22Rv1 (cell line): ENCODE results near the gene IFNA4.
"Not testable (repeated sequence)": the region's sequence is repeated elsewhere in the genome, so short reads cannot be mapped to it uniquely, and the experiment has no call there.

Experiments used
- H3K27ac ChIP-seq: fragments of 450-650 bp; 2 replicates; pipeline ENCODE4 v1.5.1; 2017
- CTCF ChIP-seq: fragments of 450-650 bp; IDR thresholded peaks from 2 replicates; pipeline ENCODE4 v1.5.1; 2017; ENCODE audit warnings: mild to moderate bottlenecking
- ZFX ChIP-seq: fragments of 450-650 bp; IDR thresholded peaks from 2 replicates; pipeline ENCODE4 v1.6.1; 2017; ENCODE audit warnings: antibody characterized with exemption, borderline replicate concordance

The IFNA4 gene

GRCh38 chr9:21187487-21187886, at the start of gene IFNA4:
Gene IFNA4, minus strand, starts transcription at chr9:21187587. Its CDS starts 56 bp downstream, at chr9:21187531.
- H3K27ac ChIP-seq: not testable (repeated sequence)

- H3K27ac ChIP-seq: not testable (repeated sequence)
Observed at GRCh38 chr9:21236360-21236714, 49.0 kb upstream of the IFNA4 start.

GRCh38 chr9:21235468-21236359, 48.3 kb upstream of the IFNA4 start:
- not testable (repeated sequence) for H3K27ac ChIP-seq
- TF ChIP-seq CTCF: peak; percentile 71

- no peak for TF ChIP-seq CTCF
- no peak for TF ChIP-seq ZFX
- H3K27ac ChIP-seq: no peak overlapping the region
Observed at GRCh38 chr9:21234153-21234687, 46.8 kb upstream of the IFNA4 start.

DNA sequence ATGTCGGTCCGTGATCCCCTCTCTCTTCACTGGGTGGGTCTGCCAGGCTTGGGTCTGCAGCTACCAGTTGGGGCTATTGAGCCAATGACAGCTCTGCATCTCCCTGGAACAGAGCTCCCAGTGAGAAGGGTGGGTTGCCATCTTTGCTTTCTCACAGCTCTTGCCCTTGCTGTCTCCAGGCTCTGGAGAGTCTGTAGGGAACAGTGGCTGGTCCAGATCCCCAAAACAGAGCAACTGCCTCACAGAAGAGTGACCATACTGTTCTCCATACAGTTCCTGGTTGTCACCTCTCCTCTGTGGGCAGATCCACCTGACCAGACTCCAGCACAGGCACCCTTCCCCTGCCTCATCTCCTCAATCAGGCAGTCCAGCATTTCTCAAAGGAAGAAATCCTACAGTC, 45.9 kb upstream of the IFNA4 start:
- TF ChIP-seq ZFX: no peak
- TF ChIP-seq CTCF: no peak
- no peak overlapping the region for H3K27ac ChIP-seq

GRCh38 chr9:21228122-21228521, 40.7 kb upstream of the IFNA4 start, which contains the start of gene IFNA17:
Gene IFNA17, minus strand, starts transcription at chr9:21228222. Its CDS starts 49 bp downstream, at chr9:21228173.
- no peak within 1 kb of the TSS for H3K27ac ChIP-seq
- TF ChIP-seq ZFX (no peak), CTCF (no peak)

- H3K27ac ChIP-seq: not testable (repeated sequence)
Observed at GRCh38 chr9:21217211-21217610, 29.8 kb upstream of the IFNA4 start, which contains the start of gene IFNA16. Gene IFNA16, minus strand, starts transcription at chr9:21217311. Its CDS starts 6 bp downstream, at chr9:21217305.

DNA sequence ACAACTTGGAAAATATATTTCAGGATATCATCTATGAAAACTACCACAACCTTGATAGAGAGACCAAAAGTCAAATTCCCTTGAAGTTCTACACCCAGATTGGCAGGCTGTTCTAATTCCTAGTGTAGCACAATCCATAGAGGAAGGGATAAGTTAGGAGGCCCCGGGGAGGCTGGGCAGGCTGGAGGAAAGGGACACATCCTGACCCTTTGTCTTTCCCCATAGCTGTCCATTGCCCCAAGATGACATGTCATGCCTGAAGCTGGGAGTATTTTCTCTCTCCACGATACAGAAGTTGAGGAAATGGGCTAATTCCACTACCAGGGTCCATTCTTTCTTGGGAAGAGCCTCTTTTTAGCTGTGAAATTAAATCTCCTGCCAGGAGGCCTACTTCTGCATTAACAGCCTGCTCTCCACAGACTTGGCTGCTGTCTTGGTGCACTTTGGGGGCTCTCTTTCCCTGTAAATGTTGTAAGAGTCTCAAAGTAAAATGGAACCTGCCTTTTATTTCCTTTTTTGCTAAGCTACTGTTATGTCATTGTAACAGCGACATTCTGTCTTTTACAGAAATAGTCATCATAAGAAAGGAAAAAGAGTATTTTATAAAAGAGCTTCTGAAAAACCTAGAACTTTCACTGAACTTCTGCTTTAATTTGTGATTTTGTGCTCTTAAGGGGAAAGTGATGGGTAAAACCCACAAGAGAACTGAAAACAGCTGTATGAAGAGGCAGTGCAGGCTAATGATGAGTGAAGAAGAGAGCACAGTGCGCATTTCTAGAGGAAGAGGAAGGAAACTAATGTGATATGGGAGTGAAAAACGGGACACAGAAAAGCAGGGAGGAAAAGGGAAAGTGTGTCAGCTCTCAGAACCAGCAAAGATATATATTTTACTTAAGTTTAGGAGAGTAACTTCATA, 26.3 kb upstream of the IFNA4 start:
- H3K27ac ChIP-seq: not testable (repeated sequence)

DNA sequence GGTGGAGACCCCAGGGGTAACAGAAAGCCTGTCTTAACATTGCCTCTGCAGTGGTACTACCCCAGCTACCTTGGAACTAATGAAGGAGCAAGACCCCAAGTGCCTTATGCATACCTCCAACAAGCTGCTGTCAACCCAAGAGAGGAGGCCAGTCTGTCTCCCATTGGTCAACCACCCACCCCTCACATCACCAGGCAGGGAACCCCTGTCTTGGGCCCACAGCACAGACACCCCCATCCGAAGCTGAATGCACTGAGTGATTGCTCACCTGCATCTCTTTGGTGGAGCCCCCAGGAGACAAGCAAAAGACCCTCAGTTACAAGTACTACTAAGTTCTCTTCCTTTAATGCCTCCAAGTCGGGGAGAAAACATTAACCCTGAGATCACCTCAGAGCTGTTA, 24.8 kb upstream of the IFNA4 start:
- H3K27ac ChIP-seq: not testable (repeated sequence)

DNA sequence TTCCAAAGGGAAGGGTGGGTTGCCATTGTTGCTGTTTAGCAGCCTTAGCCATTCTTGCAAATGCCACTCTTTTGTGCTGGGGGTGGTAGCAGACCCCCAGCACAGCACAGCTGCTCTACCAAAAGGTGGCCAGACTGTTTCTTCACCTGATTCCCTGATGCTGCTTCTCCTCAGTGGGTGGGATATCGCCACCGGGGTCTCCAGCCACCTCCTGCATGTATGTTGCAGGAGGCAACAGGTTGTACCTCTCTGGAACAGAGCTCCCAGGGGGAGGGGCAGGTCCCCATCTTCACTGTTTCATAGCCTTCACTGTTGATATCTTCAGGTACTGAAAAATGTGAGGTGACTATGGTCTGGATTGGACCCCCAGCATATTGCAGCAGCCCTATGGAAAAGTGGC, 23.4 kb upstream of the IFNA4 start:
- H3K27ac ChIP-seq: not testable (repeated sequence)
